Upper lobe of right lung (tissue), 1 donor: Measurements from ENCODE around the gene NINJ2. TPM values are rescaled to one million over a fixed set of nuclear protein-coding genes. Genes with fewer than 3 reads are reported as not detected.
A peak's percentile ranks its signal among the peaks of the same experiment; 100 is the strongest.

Experiments
- ATAC-seq: fragments of 200-7000 bp; cut with Tn5 transposase; one replicate; pipeline ENCODE4 v1.9.1; 2020; ENCODE audit warnings: mild to moderate bottlenecking, moderate library complexity
- DNase-seq: peaks from one replicate; pipeline ENCODE4 v3.0.0-alpha.2; 2020
- H3K27ac ChIP-seq: fragments of 200-600 bp; one replicate; pipeline ENCODE4 v1.8.0; 2022
- H3K27me3 ChIP-seq: fragments of 200-600 bp; one replicate; pipeline ENCODE4 v1.8.0; 2022; ENCODE audit warnings: mild to moderate bottlenecking
- H3K36me3 ChIP-seq: fragments of 200-600 bp; one replicate; pipeline ENCODE4 v1.8.0; 2022
- H3K4me1 ChIP-seq: fragments of 200-600 bp; one replicate; pipeline ENCODE4 v1.8.0; 2022
- H3K4me3 ChIP-seq: fragments of 200-600 bp; one replicate; pipeline ENCODE4 v1.8.0; 2022; ENCODE audit warnings: mild to moderate bottlenecking
- H3K9me3 ChIP-seq: fragments of 200-600 bp; one replicate; pipeline ENCODE4 v1.8.0; 2022
- CTCF ChIP-seq: fragments of 200-600 bp; IDR thresholded peaks from one replicate; pipeline ENCODE4 v1.8.0; 2022; ENCODE audit warnings: antibody characterized with exemption
- intact Hi-C: fragments of 100-400 bp; cut with DNase I; formaldehyde crosslinking; loops from one replicate; pipeline ENCODE4 v1.11.0; 2022
- total RNA-seq: library from RNA; stranded (reverse); fragmentation: NEBNext Ultra II Directional; extraction: Animal tissue kit (Norgen Biotek cat#: 25700); gene quantifications from one replicate; pipeline ENCODE4 v1.2.1, GENCODE V29; 2021
- donor health status: DM: no; HTN: yes; CAD: no; lungs with severe emphysema.

Gene NINJ2
- total RNA-seq, 1 donor from 2014 or later, result 23.4 TPM

DNA sequence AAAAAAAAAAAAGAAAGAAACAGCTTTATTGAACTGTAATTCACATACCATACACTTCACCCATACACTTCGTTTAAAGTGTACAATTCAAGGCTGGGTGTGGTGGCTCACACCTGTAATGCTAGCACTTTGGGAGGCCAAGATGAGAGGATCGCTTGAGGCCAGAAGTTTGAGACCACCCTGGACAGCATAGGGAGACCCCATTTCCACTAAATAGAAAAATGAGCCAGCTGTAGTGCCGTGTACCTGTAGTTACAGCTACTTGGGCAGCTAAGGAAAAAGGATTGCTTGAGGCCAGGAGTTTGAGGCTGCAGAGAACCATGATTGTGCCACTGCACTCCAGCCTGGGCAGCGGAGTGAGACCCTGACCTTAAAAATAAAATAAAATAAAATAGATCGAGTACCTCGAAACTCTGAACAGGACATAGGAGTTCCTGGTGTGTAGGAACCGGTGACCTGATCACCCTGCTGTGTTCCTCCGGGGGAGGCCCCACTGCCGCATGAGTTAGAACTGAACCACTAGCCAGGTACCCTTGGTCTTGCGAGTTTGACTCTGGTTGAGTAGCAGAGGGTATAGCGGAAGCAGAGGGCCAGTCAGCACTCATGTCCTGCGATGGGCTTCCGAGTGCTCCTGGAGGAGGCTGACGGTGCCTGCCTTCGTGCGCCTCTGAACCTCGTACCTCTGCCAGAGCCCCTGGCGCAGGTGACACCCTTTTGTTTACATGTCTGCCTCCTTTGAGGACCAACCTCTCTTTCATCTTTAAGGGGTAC, 123.5 kb downstream of the NINJ2 start:
- H3K27me3 ChIP-seq, result no peaks in the 10 kb centered on the region
- TF ChIP-seq CTCF, result no peak
- ATAC-seq (no peak), DNase-seq (no peak)
- H3K9me3 ChIP-seq, result no peaks in the 10 kb centered on the region
- no peak overlapping the region for H3K4me3 ChIP-seq
- H3K4me1 ChIP-seq, result peaks cover 12% of the 10 kb centered on the region
- H3K36me3 ChIP-seq, result no peaks in the 10 kb centered on the region
- no peak overlapping the region for H3K27ac ChIP-seq
- intact Hi-C loops, result no loop called here

- peak; percentile 72 for ATAC-seq
- H3K4me1 ChIP-seq, result peaks cover 12% of the 10 kb centered on the region
- TF ChIP-seq CTCF, result no peak
Observed at GRCh38 chr12:538731-539539, 124.3 kb downstream of the NINJ2 start.

DNA sequence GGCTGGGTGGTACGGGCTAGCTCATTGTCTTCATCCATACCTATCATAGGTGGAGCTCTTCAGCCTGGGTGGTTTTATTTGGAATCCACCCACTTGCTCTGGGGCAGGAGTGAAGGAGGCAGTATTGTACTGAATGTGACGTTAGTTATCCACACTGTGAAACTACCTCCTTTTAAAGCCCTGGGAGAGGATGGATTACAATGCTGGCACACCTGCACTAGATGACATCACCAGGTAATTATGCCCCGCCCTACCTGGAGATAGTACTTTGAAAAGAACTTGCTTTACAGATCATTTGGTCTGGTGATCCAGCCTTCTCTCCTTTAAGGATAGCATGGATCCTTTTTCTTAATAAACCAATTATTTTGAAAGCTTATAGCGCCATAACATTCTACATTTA, 125.5 kb downstream of the NINJ2 start:
- H3K27ac ChIP-seq, result no peak overlapping the region
- DNase-seq (no peak), ATAC-seq (no peak)
- no peaks in the 10 kb centered on the region for H3K27me3 ChIP-seq
- intact Hi-C loops, result no loop called here
- no peaks in the 10 kb centered on the region for H3K9me3 ChIP-seq
- H3K4me1 ChIP-seq, result peaks cover 12% of the 10 kb centered on the region
- no peak for TF ChIP-seq CTCF
- H3K36me3 ChIP-seq, result no peaks in the 10 kb centered on the region
- H3K4me3 ChIP-seq, result no peak overlapping the region

More at GRCh38 chr12:538731-539539, 124.3 kb downstream of the NINJ2 start:
- no peak overlapping the region for H3K4me3 ChIP-seq
- intact Hi-C loops, result no loop called here
- DNase-seq, result peak; percentile 83
- no peaks in the 10 kb centered on the region for H3K36me3 ChIP-seq
- H3K27ac ChIP-seq, result no peak overlapping the region
- no peaks in the 10 kb centered on the region for H3K27me3 ChIP-seq
- H3K9me3 ChIP-seq, result no peaks in the 10 kb centered on the region

GRCh38 chr12:536751-537245, 126.4 kb downstream of the NINJ2 start:
- no peak for ATAC-seq
- H3K9me3 ChIP-seq, result no peaks in the 10 kb centered on the region

GRCh38 chr12:535396-535795, 127.8 kb downstream of the NINJ2 start:
- DNase-seq, result no peak

More at GRCh38 chr12:536751-537245, 126.4 kb downstream of the NINJ2 start:
- Histone ChIP-seq H3K4me1 (peaks cover 12% of the 10 kb centered on the region), H3K4me3 (no peak overlapping the region), H3K27ac (no peak overlapping the region), H3K36me3 (no peaks in the 10 kb centered on the region), H3K27me3 (no peaks in the 10 kb centered on the region)
- intact Hi-C loops, result no loop called here
- TF ChIP-seq CTCF, result no peak
- no peak for DNase-seq

More at GRCh38 chr12:535396-535795, 127.8 kb downstream of the NINJ2 start:
- no peak for TF ChIP-seq CTCF
- no peaks in the 10 kb centered on the region for H3K27me3 ChIP-seq
- H3K36me3 ChIP-seq, result no peaks in the 10 kb centered on the region
- intact Hi-C loops, result no loop called here
- no peak overlapping the region for H3K27ac ChIP-seq
- no peak for ATAC-seq
- H3K4me1 ChIP-seq, result peaks cover 12% of the 10 kb centered on the region
- no peak overlapping the region for H3K4me3 ChIP-seq
- no peaks in the 10 kb centered on the region for H3K9me3 ChIP-seq
